ENCODE measurements around the gene MCOLN1. TPM values are rescaled to one million over a fixed set of nuclear protein-coding genes. Genes with fewer than 3 reads are reported as not detected.
"Not testable (repeated sequence)": the region's sequence is repeated elsewhere in the genome, so short reads cannot be mapped to it uniquely, and the experiment has no call there.

MCOLN1 gene
- polyA plus RNA-seq, 1 experiment, result 12.8 TPM

GRCh38 chr19:7570761-7571160, 48.3 kb downstream of the MCOLN1 start:
- no peak for TF ChIP-seq CTCF (IDR thresholded peaks at IDR 0.05; ENCODE audit: low read depth, low read length)
- POLR2A ChIA-PET, result no interaction called here
- Histone ChIP-seq H3K27ac (ENCODE audit: low read depth, low read length) (no peak overlapping the region), H3K9me3 (ENCODE audit: control insufficient read depth, insufficient read depth, low read length) (no peaks in the 10 kb centered on the region), H3K27me3 (ENCODE audit: control insufficient read depth, insufficient read depth, low read length) (no peaks in the 10 kb centered on the region), H3K4me3 (ENCODE audit: low read depth, low read length) (no peak overlapping the region)
- DNase-seq (ENCODE audit: low read depth, low spot score), result no peak
- CTCF ChIA-PET, result interaction anchor here (0.7 to 6.5 kb wide), 2 partner anchors 107 to 230 kb away, joined by 5 to 191 read pairs; no protein-coding TSS in a partner anchor

- DNase-seq (ENCODE audit: low read depth, low spot score), result no peak
- CTCF ChIA-PET, result no interaction called here
- no peak overlapping the region for H3K27ac ChIP-seq (ENCODE audit: low read depth, low read length)
- POLR2A ChIA-PET, result no interaction called here
- peaks cover 2% of the 10 kb centered on the region for H3K27me3 ChIP-seq (ENCODE audit: control insufficient read depth, insufficient read depth, low read length)
- H3K9me3 ChIP-seq (ENCODE audit: control insufficient read depth, insufficient read depth, low read length), result no peaks in the 10 kb centered on the region
- H3K4me3 ChIP-seq (ENCODE audit: low read depth, low read length), result no peak overlapping the region
- TF ChIP-seq CTCF (IDR thresholded peaks at IDR 0.05; ENCODE audit: low read depth, low read length), result no peak
Observed at GRCh38 chr19:7575434-7576040, 53.1 kb downstream of the MCOLN1 start.

GRCh38 chr19:7577422-7577821, 55.0 kb downstream of the MCOLN1 start:
- H3K27me3 ChIP-seq (ENCODE audit: control insufficient read depth, insufficient read depth, low read length), result not testable (repeated sequence)

GRCh38 chr19:7578127-7578526, 55.7 kb downstream of the MCOLN1 start:
- ChIA-PET CTCF (no interaction called here), POLR2A (no interaction called here)
- Histone ChIP-seq H3K9me3 (ENCODE audit: control insufficient read depth, insufficient read depth, low read length) (no peaks in the 10 kb centered on the region), H3K27me3 (ENCODE audit: control insufficient read depth, insufficient read depth, low read length) (peaks cover 2% of the 10 kb centered on the region), H3K4me3 (ENCODE audit: low read depth, low read length) (no peak overlapping the region), H3K27ac (ENCODE audit: low read depth, low read length) (no peak overlapping the region)
- TF ChIP-seq CTCF (IDR thresholded peaks at IDR 0.05; ENCODE audit: low read depth, low read length), result no peak
- no peak for DNase-seq (ENCODE audit: low read depth, low spot score)

More at GRCh38 chr19:7577422-7577821, 55.0 kb downstream of the MCOLN1 start:
- CTCF ChIA-PET, result interaction anchor here (1.0 to 1.8 kb wide), 2 partner anchors 9 to 103 kb away, joined by 3 to 11 read pairs; partner anchors contain the start of gene TRAPPC5
- H3K9me3 ChIP-seq (ENCODE audit: control insufficient read depth, insufficient read depth, low read length); DNase-seq (ENCODE audit: low read depth, low spot score); H3K4me3 ChIP-seq (ENCODE audit: low read depth, low read length); POLR2A ChIA-PET; H3K27ac ChIP-seq (ENCODE audit: low read depth, low read length): not testable (repeated sequence)

GRCh38 chr19:7579182-7579581, 56.8 kb downstream of the MCOLN1 start:
- TF ChIP-seq CTCF (IDR thresholded peaks at IDR 0.05; ENCODE audit: low read depth, low read length), result no peak
- Histone ChIP-seq H3K27ac (ENCODE audit: low read depth, low read length) (no peak overlapping the region), H3K9me3 (ENCODE audit: control insufficient read depth, insufficient read depth, low read length) (no peaks in the 10 kb centered on the region), H3K4me3 (ENCODE audit: low read depth, low read length) (no peak overlapping the region), H3K27me3 (ENCODE audit: control insufficient read depth, insufficient read depth, low read length) (peaks cover 2% of the 10 kb centered on the region)
- CTCF ChIA-PET, result interaction anchor here (2.8 kb wide), 1 partner anchor 11 kb away, joined by 12 read pairs; no protein-coding TSS in a partner anchor
- POLR2A ChIA-PET, result interaction anchor here (0.9 kb wide), 1 partner anchor 11 kb away, joined by 5 read pairs; no protein-coding TSS in a partner anchor
- DNase-seq (ENCODE audit: low read depth, low spot score), result no peak
